HG03432 (cell line): ENCODE results near the gene CACNA1I.

Experiments used
- ATAC-seq: cut with Tn5 transposase; IDR thresholded peaks from one replicate; pipeline ENCODE4 v1.9.1; 2021; ENCODE audit warnings: mild to moderate bottlenecking, moderate library complexity; ENCODE audit not compliant: unreplicated experiment

The CACNA1I gene

DNA sequence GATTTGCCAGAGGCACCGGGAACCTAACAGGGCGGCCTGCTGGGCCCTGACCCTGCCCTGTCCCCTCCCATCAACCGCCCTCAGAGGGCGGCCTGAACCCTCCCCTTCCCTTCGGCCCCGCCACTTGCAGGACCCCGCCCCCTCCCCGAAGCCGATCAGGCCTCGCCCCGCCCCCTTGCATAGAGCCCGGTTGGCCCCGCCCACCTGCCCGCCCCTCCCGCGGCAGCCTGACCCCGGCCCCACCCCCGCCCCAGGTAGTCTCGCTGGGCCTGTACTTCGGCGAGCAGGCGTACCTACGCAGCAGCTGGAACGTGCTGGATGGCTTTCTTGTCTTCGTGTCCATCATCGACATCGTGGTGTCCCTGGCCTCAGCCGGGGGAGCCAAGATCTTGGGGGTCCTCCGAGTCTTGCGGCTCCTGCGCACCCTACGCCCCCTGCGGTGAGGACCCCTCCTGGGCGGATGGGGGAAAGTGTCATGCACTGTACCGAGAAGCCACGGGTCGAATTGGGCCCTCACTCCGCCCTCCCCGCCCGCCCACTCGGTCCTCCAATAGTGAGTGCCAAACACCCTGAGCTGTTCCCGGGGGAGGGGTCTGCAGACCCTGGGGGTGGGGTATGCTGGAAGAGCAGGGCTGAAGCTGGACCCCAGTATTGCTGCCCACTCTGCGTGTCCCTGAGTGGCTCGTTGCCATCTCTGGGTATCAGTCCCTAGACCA lies 94.1 kb downstream of the CACNA1I start:
- ATAC-seq: no peak

DNA sequence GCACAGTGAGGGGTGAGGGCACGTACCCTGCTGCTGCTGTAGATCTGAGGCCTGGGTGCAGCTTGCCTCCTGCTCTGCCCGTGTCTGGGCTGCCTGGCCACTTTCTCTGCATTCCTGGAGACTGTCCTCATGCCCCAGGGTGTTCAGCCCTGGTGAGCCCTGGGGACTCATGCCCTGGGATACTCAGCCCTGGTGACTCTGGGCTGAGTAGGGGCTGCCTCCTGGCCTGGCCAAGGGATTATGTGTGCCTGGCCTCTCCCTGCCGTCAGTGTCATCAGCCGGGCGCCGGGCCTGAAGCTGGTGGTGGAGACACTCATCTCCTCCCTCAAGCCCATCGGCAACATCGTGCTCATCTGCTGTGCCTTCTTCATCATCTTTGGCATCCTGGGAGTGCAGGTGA lies 94.7 kb downstream of the CACNA1I start:
- ATAC-seq: no peak

DNA sequence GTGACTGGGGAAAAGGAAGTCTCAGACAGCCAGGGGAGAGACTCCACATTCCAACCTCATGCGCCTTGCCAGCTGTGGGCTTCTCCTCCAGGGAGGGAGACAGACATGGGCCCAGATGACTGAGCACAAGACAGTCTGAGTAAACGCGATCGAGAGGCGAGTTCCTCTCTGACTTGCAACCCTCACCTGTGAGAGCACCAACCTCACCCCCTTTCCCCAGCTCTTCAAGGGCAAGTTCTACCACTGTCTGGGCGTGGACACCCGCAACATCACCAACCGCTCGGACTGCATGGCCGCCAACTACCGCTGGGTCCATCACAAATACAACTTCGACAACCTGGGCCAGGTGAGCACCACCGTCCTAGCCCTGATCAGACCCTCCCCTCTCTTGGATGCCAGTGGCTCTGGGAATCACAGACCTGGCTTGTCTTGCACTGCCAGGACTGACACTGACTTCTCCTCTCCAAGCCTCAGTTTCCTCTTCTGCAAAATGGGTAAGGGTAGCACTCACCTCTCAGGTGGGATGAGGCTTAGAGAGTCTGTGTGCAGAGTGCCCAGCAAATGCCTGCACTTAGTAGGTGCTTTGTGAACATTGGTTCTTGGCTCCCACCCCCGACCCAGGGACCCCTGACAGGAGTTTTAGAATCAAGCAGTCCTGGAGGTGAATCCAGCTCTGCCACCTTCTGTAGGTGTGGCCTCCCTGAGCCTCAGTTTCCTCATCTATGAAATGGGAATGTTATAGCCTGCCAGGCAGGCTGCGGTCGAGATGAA lies 95.3 kb downstream of the CACNA1I start:
- no peak for ATAC-seq

DNA sequence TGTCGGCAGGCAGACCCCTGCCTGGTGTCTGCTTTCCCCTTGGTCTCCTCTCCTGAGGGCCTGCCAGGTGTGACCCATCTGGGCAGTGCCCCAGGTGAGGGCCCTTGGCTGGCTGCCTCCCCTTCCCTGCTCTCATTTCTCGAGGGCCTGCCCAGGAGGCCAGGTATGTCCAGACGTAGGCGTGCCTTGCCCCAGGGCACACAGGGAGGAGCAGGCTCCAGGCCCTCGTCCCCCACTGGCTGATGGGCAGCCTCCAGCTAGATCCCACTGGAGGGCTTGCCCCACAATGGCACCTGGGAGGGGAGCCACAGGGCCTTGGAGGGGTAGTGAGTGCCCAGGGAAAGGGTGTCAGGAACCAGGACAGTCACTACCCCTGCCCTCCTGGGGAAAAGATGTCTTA lies 95.9 kb downstream of the CACNA1I start:
- no peak for ATAC-seq

DNA sequence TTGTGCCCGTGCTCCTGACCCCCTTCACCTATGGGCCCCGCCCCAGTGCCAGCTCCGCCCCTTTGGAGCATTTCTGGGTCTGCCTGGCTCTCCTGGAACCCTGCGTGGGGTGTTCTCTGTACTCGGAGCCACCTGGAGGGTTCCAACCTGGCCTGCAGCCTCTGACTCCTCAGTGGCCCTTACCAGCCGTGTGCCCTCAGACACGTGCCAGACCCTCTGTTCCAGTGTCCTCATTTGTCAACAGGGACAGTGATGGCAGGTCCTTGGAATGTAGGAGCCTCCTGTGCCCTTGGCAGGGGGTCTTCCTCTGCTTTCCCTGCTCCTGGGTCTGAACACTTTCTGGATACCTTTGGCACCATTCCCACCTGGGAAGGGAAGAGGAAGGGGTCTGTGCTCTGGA lies 96.4 kb downstream of the CACNA1I start:
- ATAC-seq: no peak

DNA sequence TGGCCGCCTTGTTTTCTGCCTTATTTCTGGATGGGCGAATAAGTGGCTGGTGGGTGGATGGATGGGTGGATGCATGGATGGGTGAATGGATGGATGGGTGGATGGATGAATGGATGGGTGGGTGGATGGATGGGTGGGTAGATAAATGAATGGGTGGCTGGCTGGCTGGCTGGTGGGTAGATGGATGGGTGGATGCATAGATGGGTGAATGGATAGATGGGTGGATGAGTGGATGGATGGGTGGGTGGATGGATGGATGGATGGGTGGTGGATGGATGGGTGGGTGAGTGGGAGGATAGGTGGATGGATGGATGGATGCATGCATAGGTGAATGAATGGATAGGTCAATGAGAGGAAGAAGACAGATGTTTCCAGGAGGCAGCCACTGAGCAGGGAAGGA lies 98.9 kb downstream of the CACNA1I start:
- no peak for ATAC-seq

DNA sequence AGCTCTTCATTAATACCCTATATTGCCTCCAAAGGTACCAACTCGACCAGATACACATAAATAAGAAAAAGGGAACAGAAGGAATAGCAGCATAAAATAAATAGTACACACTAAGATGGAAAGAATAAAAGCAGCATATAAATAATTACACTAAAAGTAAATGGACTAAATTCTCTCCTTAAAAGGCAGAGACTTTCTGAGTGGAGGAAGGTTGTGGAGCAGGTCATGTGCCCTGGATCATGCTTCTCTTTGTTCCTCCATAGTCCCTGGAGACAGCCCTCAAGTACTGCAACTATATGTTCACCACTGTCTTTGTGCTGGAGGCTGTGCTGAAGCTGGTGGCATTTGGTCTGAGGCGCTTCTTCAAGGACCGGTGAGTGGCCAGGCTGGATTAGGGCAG lies 101.4 kb downstream of the CACNA1I start:
- ATAC-seq: no peak

DNA sequence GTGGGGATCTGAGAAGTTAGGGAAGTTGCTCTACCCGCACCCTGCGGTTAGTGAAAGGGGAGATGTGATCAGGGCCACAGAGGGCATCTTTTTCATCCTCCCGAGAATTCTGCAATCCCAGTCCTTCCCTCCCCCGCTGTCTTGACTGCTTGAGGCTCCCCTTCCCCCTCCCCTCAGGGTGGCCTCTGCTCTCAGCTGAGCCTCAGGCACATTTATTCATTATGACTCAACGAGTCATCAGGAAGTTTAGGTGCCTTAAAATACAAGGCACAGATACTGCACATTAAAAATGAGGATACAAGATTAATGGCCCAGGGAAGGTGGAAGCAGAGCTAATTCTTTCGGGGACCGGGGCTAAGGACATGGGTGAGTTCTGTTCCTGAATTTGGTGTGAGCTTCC lies 104.0 kb downstream of the CACNA1I start:
- ATAC-seq: no peak

DNA sequence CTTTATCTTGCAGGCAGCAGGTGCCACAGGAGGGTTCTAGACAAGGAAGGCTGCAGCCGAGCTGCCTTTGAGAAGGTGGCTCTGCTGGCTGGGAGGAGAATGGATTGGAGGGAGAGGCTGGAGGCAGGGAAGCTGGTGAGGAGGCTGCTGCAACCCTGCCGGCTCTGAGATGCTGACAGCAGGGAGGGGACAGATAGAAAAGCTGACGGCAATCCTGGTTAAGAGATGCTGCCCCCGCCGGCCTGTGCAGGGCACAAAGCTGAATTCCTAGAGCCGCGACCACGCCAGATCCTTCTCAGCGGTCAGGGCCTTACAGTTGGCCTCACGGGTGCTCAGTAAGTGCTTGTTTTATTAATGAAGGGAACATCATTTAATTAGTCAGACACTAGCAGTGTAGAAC lies 105.4 kb downstream of the CACNA1I start:
- no peak for ATAC-seq

DNA sequence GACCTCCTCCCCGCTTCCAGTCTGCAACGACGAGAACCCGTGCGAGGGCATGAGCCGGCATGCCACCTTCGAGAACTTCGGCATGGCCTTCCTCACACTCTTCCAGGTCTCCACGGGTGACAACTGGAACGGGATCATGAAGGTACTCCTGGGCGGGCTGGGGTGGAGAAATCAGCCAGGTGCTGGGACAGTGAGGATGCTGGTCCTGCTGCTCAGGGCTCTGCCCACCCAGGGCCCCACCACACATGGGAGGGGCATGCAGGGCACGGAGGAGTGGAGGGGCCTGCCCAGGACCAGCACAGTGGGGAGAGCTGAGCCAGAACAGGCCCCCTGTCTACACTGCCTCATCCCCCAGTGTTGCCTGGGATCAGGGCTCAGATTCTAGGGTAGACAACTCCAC lies 107.4 kb downstream of the CACNA1I start:
- no peak for ATAC-seq

DNA sequence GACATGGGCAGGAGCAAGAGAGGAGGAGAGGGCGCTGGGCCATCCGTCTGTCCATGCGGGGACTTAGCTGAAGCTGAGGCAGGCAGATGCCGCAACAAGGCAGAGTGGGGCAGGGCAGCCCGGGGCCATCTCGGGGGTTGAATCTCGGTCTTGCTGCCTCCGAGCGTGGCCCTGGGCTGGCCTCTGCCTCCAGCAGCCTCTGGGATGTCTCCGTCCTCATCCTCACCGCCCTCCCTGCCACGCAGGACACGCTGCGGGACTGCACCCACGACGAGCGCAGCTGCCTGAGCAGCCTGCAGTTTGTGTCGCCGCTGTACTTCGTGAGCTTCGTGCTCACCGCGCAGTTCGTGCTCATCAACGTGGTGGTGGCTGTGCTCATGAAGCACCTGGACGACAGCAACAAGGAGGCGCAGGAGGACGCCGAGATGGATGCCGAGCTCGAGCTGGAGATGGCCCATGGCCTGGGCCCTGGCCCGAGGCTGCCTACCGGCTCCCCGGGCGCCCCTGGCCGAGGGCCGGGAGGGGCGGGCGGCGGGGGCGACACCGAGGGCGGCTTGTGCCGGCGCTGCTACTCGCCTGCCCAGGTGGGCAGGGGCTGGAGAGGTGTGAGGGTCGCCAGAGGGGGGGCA lies 108.4 kb downstream of the CACNA1I start:
- ATAC-seq: no peak

DNA sequence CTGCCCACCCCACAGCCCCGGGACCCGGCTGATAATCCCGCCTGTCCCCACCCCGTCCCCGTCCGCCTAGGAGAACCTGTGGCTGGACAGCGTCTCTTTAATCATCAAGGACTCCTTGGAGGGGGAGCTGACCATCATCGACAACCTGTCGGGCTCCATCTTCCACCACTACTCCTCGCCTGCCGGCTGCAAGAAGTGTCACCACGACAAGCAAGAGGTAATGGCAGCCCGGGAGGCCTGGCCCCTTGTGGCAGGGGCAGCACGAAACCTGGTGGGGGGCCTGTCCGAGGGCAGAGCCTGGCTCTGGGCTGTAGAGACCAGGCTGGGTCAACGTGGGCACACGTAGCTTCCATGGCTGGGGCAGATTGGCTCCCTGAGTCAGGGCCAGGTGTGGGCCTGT lies 109.1 kb downstream of the CACNA1I start:
- ATAC-seq: no peak

DNA sequence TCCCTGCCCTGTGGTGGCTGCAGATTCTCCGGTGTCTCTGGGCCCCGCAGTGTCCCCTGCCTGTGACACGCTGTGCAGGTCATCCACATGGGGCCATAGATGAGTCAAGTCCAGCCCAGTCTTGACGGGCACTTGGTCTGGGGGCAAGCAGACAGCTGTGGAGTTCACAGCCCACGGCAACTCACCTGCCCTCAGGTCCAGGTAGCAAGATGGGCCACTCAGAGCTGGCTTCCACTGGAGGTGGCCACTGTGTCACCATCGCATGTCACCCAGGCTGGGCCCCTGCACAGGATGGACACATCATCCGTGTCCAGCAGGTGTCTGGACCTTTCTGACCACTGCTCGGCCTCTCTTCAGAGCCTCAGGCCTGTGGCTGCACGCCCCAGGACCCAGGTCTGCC lies 109.9 kb downstream of the CACNA1I start:
- ATAC-seq: no peak

DNA sequence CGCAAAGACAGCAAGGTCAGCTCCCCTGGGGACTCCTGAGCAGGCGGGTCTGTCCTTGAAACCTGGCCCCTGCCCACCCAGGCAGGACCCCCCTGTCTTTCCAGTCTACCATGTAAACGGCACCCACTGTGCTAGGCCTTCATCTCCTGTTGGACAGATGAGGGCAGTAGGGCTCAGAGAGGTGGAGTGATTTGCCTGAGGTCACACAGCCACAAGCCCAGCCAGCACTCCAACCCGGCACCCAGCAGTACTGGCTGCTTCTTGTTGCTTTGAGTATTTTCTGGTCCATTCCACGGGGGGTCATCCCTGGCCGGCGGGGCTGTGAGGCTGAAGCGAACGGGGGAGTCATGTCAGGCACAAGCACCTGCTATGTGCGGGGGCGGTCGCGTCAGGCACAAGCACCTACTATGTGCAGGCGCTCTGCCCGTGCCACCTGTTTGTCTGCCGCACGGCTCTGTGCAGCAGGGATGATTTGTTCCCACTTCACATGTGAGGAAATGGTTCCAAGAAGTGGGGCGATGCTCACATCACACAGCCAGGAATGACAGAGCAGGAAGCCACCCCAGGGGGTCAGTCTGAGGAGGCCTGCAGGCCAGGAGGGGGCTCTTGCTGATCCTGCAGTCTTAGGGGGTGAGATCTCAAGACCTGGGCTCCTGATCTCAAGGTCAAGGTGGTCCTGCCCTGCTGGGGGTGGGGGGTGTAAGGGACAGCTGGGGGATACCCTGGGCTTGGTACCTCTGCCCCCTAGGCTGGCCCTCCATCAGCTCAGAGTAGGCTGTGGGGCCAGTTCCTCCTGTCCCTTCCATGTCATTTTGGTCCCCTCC lies 110.7 kb downstream of the CACNA1I start:
- no peak for ATAC-seq

DNA sequence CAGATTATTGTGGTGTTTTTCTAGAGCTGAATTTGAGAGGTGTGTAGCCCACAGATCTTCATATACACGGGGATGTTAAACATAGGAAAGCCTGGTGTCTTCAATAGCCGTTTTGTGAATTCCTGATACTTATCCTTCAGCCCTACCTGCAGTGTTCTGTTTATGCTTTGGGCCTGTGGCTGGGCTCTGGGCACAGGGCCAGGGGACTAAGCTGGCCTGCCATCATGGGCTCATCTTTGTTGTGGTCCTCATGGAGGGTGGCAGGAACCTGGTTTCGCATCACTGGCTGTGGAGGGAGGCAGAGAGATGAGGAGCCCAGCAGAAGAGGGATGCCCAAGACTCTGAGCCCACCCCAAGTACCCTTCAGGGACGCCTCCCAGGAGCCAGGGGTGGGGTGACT lies 112.4 kb downstream of the CACNA1I start:
- no peak for ATAC-seq

DNA sequence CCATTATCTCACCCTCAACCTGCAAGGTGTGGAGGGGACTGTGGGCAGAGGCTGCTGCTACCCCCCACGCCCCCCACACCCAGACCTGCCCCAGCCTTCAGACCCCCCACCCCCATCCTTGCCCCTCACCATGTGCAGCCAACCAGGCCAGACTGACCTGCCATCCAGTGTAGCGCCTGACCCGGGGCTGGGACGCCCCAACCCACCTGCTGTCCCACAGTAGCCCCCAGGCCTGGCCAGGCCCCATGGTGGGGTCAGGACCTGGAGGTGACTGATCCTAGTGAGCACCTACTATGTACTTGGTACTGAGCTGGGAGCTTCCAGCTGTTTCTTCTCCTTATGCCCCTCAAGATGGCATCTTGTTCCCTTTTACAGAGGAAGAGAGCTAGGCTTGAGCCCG lies 113.1 kb downstream of the CACNA1I start:
- ATAC-seq: no peak

DNA sequence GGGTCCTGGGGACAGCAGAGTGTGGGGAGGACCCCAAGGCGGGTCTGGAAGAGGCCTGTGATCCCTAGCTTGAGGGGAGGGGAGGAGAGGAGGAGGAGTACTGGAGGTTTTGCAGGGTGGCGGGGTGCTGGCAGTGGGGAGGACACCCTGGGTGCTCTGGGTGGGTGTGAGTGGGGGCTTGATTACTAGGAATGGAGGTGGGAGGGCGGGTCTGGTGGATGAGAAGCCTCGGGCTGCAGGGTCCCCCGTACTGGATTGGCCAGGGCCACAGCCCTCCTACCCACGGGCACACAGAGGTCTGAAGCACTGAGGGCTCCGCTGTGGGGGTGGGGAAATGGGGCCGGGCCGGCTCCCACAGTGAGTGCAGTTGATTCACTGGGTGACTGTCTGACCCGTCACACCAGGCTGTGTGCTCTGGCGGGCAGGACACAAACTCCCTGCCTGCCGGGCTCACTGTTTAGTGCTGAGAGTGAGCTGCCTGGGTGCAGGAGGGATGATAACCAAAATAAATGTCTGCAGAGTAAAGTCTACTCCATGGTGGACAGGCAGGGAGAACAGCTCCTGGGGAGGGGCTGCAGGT lies 114.2 kb downstream of the CACNA1I start:
- ATAC-seq: no peak

DNA sequence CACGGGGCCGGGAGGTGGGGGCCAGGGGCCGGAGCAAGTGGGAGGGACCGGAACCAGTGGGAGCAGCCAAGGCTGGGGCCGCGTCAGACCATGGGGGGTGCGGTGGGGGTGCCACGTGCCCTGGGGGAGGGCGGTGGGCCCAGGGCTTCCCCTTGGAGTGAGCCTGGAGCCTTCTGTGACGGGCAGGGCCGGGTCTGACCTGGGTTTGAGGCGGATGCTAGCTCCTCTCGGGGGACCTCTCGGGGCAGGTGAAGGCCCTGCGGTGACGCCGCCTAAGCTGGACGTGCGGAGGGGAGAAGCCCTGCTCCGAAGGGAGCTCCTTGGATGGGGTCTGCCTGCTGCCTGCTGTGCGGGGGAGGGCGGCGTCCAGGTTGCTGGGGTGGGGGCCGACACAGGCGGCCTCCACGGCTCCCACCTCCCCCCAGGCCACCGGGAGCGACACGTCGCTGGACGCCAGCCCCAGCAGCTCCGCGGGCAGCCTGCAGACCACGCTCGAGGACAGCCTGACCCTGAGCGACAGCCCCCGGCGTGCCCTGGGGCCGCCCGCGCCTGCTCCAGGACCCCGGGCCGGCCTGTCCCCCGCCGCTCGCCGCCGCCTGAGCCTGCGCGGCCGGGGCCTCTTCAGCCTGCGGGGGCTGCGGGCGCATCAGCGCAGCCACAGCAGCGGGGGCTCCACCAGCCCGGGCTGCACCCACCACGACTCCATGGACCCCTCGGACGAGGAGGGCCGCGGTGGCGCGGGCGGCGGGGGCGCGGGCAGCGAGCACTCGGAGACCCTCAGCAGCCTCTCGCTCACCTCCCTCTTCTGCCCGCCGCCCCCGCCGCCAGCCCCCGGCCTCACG lies 115.0 kb downstream of the CACNA1I start:
- ATAC-seq: no peak

DNA sequence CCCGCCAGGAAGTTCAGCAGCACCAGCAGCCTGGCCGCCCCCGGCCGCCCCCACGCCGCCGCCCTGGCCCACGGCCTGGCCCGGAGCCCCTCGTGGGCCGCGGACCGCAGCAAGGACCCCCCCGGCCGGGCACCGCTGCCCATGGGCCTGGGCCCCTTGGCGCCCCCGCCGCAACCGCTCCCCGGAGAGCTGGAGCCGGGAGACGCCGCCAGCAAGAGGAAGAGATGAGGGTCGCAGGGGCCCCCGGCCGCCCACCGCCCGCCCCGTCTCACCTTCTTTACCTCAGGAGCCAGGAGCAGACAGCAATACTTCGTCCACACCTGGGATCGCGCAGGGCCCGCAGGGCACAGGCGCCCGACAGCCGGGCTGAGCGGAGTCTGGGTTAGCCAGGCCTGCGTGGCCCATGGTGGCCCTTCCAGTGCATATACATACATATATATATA lies 115.6 kb downstream of the CACNA1I start:
- no peak for ATAC-seq
